HG02885 (cell line): ENCODE measurements around the gene HSBP1L1.
"Not testable (repeated sequence)": the region's sequence is repeated elsewhere in the genome, so short reads cannot be mapped to it uniquely, and the experiment has no call there.

Experiments used
- ATAC-seq: cut with Tn5 transposase; IDR thresholded peaks from one replicate; pipeline ENCODE4 v1.9.1; 2021; ENCODE audit warnings: mild to moderate bottlenecking; ENCODE audit not compliant: unreplicated experiment, poor library complexity

Gene HSBP1L1

DNA sequence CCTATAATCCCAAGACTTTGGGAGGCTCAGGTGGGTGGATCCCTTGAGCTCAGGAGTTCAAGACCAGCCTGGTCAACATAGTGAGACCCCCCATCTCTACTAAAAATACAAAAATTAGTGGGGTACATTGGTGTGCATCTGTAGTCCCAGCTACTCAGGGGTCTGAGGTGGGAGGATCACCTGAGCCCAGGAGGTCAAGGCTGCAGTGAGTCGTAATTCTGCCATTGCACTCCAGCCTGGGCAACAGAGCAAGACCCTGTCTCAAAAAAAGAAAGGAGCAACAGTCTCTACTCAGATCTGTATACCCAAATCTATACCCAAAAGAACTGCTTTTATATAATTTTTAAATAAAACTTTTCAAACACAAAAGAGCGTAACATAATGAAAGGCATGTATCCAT, 5.5 kb upstream of the HSBP1L1 start:
- no peak for ATAC-seq

DNA sequence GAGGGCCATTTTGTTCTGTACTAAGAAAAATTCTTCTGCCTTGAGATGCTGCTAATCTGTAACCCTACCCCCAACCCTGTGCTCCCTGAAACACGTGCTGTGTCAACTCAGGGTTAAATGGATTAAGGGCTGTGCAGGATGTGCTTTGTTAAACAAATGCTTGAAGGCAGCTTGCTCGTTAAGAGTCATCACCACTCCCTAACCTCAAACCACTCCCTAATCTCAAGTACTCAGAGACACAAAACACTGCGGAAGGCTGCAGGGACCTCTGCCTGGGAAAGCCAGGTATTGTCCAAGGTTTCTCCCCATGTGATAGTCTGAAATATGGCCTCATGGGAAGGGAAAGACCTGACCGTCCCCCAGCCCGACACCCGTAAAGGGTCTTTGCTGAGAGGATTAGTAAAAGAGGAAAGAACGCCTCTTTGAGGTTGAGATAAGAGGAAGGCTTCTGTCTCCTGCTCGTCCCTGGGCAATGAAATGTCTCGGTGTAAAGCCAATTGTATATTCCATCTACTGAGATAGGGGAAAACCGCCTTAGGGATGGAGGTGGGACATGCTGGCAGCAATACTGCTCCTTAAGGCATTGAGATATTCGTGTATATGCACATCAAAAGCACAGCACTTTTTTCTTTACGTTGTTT, 4.2 kb upstream of the HSBP1L1 start:
- ATAC-seq: not testable (repeated sequence)

DNA sequence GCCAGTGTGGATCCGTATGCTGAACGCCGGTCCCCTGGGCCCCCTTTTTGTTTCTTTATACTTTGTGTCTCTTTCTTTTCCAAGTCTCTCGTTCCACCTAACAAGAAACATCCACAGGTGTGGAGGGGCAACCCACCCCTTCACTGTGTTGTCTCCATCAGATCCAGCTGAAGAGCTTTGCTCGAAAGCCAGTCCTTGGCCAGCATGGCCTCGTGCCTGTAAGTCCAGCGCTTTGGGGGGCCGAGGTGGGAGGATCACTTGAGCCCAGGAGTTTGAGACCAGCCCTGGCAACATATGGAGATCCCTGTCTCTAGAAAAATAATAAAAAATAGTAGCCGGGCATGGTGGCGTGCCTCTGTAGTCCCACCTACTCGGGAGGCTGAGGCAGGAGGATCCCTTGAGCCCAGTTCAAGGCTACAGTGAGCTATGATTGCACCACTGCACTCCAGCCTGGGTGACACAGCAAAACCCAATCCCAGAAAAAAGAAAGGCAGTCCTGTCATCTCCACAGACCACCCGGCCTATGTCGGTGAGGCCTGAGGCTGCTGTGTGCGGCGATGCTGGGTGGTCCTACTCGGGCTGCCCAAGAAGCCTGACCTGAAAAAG, 3.4 kb upstream of the HSBP1L1 start:
- ATAC-seq: no peak

DNA sequence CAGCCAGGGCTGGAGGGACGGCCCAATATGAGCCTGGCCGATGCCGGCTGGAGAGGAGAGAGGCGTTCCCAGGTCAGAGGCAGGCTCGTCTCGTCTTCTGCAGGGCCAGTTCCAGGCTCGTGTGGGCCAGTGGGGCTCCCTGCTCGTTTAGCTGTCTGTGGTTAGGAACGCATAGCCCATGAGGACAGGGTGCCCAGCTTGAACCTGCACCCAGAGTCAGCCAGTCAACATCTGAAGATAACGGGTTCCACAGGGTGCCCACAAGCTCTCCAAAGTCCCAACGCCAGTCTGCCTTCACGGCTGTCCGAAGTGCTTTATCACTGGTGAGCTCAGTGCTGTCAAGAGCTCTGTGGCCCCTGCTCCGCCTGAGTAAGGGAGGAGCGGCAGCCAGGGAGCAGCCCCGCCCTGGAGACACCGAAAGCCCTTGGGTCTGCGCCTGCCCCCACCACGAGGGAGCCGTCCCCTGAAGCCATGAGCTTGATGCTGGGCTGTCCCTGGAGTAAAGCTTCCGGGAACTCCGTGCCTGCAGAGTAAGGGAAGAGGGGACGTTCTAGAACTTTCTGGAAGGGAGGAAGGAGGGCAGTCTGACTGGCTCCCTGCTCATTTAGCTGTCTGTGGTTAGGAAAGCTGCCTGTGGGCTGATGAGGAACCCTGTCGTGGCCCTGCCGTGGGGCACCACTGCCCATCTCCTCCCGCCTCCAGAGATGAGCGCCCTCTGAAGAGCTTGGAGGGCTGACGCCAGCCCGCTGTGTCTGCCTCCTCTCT, 2.7 kb upstream of the HSBP1L1 start:
- ATAC-seq: no peak

DNA sequence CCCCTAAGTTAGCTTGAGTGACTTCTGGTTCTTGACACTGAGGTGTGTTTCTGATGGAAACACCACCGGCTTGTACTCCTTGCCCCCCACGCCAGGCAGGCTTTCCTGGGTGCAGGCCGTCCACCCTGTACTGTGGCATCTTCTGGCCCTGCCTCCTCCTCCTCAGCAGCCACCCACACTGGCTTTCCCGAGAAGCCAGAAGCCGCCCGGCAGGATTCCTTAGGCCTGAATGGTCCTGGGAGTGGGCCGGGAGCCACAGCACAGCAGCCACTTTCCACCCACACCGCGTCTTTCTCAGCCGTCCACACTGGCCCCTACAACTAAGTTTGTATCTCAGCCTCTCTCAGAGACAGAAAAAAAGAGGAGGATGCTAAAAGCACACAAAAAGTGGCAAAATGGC, 2.1 kb upstream of the HSBP1L1 start:
- no peak for ATAC-seq

DNA sequence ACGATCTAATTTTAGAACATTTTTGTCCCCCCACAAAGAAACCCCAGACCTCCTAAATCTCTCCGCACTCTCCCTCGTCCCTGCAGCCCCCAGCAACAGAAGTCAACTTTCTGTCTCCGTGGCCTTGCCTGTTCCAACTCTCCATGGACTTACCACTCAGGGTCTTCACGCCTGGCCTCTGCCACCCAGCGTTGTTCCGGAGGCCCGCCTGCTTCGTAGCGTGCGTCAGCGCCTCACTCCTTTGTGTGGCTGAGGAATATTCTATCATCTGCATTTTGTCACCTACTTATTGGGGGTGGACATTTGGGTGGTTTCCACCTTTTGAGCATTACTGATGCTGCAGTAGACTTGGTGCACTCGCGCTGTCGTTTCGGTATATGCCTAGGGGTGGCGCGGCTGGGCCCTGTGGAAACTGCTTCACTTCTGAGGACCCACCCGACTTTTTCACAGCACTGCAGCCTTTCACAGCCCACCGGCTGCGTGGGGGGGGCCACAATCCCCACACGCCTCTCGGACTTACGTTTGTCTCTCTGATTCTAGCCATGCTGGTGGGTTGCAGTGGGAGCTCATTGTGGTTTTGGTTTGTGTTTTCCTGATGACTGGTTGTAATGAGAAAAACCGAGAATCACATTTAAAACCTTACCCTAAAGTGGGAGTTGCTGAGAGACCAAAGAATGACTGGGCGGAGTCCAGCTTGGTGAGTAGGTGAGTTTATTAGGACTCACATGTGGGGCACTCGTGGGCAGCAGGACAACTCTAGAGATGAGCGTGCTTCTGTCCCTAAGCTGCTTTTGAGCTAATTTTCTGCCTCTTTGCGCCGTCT, 1.4 kb upstream of the HSBP1L1 start:
- ATAC-seq: peak; percentile 74

DNA sequence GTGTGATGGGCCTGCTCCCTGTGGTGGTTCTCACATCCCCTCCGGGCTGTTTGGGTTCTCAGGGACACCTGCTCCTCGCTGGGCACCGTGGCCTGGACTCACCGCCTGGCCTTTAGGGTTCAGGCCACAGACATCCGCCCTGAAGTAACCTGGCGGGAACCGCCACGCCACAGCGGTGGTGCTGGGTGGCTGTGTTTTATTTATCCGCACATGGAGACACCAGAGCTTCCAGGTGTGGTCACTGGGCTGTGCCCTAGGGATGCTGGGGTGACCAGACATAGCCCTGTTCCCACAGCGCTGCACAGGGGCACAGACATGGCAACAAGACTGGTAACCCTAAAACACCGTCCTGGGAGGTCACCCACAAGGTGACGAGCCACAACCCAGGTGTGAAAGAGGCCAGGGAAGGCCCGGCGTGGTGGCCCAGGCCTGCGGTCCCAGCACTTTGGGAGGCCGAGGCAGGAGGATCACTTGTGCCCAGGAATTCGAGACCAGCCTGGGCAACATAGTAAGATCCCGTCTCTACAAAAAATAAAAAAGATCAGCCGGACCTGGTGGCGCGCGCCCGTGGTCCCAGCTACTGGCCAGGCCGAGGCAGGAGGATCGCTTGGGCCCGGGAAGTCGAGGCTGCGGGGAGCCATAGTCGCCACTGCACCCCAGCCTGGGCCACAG, 649 bp upstream of the HSBP1L1 start:
- no peak for ATAC-seq

DNA sequence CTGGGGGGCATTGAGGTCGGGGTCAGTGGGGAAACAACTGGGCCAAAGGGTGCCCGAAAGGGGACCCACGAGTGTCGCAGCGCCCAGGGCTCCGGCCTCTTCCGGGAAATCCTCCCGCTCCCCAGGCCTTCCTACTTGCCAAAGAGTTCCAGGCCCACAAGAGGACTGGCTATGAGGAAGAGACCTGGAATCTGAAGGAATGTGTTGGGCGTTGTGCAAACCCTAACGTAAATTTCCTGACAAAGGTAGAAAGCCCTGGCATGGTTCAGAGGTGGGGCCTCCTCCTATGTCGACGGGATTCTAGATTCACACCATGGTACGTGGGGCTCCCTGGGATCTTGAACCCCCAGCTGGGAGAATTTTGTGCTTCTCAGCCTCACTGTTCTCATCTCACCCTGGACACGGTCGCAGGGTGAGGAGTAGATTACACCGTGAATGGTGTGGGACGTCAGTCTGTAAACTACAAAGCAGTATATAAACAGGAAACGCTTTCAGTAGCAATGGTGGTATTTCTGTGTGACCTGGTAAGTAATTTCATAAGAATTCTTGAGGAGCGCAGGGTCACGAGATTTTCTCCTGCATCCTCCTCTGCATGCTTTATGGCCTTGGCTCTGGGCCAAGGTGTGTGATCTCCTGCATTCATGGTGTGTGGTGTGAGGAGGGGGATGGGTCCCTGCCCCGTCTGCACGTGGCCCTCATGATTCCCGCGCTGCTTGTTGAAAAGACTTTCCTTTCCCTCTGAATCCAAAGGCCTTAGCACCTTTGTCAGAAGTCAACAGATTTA, 868 bp downstream of the HSBP1L1 start:
- ATAC-seq: no peak

DNA sequence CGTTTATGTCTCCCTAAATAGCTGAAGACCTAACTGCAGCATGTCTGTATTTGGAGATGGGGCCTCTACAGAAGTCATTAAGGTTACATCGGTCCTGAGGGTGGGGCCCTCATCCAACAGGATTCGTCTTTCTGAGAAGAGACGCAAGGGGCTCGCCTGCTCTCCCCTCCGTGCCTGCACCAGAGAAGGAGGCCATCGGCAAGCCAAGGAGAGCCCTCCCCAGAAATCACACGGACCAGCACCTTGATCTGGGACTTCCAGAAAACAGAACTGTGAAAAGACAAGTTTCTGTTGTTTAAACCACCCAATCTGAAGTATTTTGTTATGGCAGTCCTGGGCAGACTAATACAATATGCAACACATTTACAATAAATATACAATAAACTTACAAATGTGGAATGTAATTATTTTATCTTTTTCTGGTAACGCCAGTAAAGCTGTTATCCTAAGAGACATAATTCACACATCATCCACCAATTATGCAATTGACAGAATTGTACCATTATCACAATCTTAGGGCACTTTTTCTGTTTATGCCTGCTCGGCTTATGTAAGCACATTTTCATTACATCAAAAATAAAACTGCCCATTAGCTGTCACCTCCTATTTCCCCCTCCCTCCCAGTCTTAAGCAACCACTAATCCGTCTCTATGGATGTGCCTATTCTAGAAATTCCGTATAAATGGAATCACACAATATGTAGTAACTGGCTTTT, 6.1 kb downstream of the HSBP1L1 start:
- ATAC-seq: no peak

DNA sequence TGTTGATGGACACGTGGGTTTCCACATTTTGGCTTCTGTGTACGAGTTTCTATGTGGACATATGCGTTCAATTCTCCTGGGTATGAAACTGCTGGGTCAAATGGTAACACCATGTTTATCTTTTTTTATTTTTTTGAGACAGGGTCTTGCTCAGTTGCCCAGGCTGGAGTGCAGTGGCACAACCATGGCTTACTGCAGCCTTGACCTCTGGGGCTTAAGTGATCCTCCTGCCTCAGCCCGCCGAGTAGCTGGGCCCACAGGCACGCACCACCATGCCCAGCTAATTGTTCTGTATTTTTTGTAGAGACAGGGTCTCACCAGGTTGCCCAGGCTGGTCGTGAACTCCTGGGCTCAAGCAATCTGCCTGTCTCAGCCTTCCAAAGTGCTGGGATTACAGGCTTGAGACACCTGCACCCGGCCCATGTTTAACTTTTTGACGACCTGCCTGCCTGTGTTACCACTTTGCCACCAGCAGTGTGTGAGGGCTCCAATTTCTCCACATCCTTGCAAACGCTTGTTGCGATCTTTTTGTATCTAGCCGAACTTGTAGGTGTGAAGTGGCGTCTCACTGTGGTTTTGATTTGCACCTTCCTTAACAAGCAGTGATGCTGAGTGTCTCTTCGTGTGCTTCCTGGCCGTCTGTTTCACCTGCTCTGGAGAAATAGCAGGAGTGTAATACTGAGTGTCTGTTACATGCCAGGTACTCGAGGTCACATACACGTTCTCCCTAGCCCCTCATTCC, 6.9 kb downstream of the HSBP1L1 start:
- no peak for ATAC-seq

DNA sequence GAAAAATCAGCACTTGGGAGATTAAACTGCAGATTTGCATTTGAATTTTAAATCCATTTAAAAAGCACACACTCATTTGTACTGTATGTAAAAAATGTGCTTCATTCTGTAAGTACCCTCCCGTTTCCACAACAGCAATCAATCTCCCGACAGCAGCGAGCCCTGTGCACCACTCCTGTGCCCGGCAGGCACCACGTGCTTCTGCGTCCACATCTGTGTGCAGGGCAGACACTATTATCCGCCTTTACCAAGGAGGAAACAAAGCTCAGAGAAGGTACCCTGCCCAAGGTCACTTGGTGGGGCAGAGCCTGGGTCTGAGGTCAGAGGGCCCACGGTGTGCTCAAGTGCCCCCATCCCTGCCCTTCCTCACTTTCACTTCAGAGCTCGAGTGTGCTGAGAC, 7.5 kb downstream of the HSBP1L1 start:
- ATAC-seq: no peak

DNA sequence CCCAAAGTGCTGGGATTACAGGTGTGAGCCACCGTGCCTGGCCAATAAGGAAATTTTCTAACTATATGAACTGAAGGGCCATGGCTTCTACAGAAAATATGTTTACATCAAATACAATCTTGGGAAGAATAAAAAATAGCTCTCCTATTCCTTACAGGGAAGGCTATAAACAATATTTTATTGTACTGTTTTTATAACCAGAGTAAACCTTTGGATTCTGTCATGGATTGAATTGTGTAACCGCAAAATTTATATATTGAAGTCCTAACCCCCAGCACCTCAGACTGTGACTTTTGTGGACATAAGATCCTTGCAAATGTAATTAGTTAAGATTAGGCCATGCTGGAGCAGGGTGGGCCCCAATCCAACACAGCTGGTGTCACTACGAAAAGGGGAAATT, 8.3 kb downstream of the HSBP1L1 start:
- no peak for ATAC-seq

DNA sequence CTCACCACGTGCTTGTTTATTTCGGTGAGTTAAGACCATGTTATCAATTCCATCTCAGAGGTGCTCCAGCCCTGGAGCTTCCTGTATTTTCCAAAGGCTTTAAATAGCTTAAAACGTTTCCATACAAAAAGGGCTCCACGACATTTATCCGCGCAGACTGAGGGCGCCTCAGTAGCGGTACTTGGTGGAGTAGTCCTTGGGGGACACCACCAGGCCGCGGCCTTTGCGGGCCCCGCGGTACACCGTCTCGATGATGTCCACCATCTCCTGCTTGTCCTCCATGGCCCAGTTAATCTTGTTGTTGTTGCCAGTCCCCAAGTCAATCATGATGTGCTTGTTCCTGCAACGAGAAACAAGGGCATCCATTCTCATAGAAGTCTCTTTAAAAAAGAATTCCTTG, 9.1 kb downstream of the HSBP1L1 start:
- no peak for ATAC-seq

DNA sequence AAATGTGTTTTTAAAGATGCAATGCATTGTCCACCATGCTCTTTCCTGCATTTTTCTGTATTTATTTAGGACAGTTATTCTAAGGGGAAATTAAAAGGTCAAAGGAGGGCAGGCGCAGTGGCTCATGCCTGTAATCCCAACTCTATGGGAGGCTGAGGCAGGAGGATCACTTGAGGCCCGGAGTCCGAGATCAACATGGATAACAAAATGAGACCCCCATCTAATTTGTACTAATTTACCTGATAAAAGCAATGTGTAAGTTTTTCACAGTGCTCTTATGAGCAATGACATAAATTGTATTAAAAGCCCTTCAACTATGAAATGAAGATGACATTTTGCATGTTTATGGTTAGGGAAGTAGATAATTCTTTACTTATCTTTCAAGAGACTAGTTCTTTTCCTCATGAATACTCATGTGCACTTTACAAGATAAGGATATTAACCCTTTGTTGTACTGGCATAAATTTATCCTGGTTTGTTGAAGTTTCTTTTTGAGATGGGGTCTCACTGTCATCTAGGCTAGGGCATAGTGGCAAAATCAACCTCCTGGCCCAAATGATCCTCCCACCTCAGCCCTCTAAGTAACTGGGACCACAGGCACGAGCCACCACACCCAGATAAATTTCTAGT, 9.7 kb downstream of the HSBP1L1 start:
- no peak for ATAC-seq

DNA sequence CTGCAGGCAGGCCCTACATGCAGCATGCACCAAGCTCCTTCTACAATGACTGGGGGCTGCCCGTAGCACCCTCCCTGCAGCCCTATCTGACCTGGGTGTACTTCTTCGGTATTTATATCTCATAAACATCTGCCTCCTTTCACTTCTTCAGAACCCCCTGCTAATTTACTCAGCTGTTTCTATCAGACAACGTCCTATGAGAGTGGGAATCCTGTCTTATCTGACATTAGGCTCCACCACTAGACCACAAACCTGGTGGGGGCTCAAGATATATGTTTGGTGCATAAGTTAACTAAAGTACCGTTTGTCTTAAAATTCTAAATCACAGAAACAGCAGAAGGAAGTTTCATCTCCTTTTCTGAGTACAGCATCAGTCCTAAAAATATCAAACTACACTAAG, 10.6 kb downstream of the HSBP1L1 start:
- no peak for ATAC-seq

DNA sequence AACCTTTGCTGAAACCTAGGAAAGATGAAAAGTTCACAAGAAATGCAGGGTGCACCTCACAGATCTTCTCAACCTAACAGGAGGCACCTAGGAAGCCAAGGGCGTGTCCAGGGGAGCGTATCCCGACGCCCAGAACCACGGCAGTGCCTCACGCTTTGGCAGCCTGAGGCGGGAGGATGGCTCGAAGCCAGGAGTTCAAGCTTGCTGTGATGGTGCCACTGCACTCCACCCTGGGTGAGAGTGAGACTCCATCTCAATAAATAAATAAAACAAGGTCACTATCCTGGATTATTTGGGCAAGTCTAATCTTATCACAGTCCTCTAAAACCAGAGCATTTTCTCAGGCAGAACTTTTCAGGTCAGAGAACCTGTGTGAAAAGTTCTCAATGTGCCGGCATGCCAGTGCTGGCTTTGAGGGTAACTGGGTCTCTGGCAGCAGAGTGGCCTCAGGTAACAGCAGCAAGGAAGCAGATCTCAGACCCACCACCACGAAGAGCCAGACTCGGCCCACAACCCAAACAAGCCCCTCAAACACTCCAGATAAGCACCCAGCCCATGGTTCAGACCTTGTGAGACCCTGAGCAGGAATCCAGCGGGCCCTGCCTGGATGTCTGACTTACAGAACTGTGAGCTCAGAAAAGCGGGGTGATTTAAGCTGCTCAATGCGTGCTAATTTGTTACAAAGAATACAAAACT, 11.7 kb downstream of the HSBP1L1 start:
- ATAC-seq: no peak

DNA sequence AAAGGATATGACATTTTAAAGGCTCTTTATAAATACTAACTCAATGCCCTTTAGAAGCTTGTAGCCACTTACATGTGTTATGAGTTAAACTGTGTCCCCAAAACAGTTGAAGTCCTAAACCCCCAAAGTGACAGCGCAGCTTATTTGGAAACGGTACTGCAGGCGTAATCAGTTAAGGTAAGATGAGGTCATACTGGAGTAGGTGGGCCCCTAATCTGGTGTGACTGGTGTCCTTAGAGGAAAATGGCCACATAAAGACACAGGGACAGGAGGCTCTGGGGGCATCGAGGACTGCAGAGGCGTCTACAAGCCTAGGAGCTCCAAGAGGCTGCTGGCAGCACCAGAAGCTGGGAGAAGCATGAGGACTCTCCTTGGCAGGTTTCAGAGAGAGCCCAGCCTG, 15.4 kb downstream of the HSBP1L1 start:
- ATAC-seq: no peak
